NK-92 (cell line): ENCODE data around the gene GAS6.

ENCODE experiments used
- DNase-seq: peaks from one replicate; lab custom pipeline; 2025; ENCODE audit not compliant: unreplicated experiment; lab: John Stamatoyannopoulos, UW

Gene GAS6

DNA sequence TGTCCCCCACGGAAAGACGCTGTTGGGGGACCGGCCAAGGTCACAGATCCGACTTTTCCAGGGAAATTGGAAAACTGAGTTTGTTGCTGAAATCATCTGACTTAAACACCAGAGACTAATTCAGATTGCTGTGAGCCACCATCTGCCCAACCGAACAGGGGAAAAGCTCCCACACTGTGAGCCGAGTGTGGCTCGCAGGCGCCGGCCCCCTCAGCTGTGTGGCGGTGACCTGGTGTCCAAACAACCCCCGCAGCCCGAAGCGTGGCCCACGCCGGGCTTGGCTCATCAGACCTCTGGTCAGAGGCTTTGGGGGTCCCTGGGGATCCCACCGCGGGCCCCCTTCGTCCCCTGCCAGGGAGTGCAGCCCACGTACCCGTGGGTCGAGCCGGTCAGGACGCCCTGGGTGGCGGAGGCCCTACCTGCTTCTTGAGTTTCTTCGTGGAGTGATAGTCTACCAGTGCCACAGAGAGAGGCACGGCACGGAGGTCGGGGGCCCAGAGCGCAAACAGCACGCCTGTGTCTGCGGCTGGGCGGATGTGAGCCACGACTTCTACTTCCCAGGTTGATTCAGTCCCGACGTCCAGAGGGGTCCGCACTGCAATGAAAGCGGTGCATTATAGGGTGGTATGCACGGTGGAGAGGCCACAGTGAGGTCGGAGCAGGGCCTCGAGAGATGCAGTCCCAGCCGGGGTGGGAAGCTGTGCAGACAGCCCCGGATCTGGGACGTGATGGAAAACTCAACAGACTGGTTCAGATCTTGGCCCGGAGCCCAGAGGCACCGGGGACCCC is 40.7 kb downstream of the GAS6 start:
- no peak for DNase-seq

- no peak for DNase-seq
Observed at GRCh38 chr13:113822266-113822665, 41.6 kb downstream of the GAS6 start.

GRCh38 chr13:113821847-113822246 is 42.0 kb downstream of the GAS6 start:
- no peak for DNase-seq

GRCh38 chr13:113820813-113821651 is 42.8 kb downstream of the GAS6 start:
- DNase-seq = no peak

GRCh38 chr13:113819731-113820715 is 43.9 kb downstream of the GAS6 start:
- DNase-seq = no peak

DNA sequence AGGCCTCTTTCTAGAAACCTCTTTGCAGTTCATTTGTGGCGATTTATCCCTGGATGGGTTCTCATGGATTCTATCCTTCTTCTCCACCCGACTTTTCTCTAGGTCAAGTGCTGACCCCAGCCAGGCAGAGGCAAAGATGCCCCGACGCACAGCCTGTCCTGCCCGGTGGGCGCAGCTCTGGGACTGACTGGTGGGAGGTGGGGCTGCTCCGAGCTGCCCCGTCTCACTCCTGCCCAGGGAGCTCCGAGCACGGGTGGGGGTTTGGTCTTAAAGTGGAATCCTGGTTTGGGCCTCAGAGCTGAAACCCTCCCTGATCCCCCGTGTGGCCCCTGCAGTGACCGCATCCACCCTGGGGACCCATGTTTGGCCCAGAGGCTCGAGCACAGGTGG is 44.5 kb downstream of the GAS6 start:
- no peak for DNase-seq

GRCh38 chr13:113818700-113819295 is 45.1 kb downstream of the GAS6 start:
- no peak for DNase-seq

DNA sequence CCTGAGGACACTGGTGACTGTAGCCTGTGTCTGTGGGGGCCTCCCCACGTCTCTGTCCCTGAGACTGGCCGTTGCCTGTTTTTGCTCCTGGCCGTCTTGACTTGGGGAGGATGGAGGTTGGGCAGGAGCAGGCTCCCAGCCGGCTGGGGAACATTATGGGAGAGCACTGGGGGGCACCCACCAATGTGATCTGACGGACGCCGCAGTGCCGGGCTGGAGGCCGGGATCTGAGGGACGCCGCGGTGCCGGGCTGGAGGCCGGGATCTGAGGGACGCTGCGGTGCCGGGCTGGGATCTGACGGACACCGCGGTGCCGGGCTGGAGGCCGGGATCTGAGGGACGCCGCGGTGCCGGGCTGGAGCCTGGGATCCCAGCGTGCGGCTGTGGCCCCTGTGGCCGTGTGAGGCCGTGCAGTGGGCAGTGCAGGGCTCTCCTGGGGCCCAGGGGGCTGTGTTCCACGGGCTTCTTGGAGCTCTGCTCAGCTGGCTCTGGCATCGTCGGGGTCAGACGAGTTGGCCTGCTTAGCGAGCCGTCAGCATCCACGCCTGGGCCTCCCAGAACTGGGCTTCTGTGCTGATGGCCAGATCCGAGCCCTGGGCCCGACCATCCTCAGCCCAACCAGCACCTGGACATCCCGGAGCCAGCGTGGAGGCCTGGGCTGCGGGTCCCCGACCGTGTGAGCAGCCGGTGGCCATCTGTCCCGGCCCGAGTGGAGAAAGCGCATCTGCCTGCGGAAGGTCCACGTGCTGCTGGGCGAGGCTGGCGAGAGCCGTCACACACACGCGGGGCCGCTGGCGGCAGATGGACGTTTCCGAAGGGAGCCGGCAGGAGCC is 45.8 kb downstream of the GAS6 start:
- DNase-seq = no peak

GRCh38 chr13:113816946-113817859 is 46.7 kb downstream of the GAS6 start:
- DNase-seq = peak; percentile 20

DNA sequence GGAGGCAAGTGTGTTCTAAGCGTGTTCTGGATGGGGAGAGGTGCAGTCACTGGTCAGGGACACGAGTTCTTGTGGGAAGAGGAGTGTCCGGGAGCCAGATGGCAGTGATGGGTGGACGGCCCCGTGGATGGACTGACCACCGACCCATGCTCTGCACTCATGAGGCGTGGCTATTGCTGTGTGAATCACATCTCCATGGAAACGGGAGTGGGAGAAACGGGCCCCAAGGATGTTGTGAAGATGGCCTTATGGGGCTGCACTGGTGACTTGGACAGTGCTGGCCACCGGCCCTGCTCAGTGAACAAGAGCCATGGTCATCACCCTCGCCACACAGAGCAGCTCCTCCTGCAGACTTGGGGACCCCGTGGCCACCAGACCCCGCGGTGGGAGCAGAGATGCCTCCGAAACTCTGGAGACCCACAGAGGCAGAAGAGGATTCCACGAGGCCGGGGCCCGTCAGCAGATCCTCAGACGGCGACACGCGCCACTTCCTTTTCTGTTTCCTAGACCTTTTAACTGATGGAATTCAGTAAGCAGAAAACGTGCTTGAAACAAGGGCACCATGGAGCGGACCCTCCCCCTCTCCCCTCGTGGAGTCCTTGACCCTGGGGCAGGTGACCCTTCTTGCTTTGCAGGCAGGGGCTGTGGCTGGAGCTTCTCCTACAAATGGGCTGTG is 47.5 kb downstream of the GAS6 start:
- no peak for DNase-seq

GRCh38 chr13:113815151-113816058 is 48.5 kb downstream of the GAS6 start:
- no peak for DNase-seq

DNA sequence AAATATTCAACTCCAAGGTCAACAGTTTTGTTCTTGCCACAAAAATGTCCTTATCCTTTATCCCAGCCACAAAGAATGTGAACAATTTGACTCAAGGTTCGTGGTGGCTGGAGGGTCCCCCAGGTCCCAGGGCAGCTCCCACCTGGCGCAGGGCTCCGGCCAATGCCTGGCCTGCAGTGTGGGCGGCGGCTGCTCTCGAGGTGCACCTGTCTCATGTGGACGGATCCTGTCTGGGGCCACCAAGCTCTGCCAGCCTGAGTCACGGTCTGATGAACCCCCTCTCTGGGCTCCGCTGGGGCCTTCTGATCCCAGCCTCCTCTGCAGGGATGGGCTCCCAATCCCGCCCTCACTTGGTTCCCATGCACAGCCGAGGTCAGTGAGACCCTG is 49.4 kb downstream of the GAS6 start:
- DNase-seq = no peak

DNA sequence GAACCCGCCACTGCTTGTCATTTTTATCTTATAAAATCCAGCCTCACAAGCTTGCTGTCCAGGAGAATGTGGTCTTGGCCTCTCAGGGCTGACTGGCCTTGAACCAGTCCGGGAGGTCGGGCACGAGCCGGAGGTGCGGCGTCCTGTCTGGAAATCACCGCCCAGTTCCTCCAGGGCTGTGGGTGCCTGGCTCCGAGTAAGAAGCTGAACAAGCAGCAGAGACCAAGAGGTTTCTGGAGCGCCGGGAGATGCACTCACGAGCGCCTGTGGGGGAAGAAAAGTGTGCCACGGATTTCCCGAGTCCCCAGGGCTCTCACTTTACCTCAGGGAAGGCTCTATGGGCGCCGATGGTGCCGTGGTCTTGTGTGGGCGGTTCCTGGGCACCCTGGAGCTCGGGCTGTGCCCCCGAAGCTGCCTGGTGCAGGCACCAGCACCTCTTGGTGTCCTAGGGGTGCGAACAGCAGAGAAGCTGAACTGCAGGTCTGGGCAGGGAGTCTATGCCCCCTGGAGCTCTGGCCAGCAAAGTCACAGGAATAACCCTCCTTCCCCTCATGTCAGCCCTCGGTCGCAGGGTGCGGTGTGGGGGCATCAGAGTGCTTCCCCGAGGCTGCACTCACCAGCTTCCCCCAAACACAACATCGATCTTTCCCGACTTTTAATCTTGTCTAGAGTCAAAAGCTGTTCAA is 50.0 kb downstream of the GAS6 start:
- no peak for DNase-seq

DNA sequence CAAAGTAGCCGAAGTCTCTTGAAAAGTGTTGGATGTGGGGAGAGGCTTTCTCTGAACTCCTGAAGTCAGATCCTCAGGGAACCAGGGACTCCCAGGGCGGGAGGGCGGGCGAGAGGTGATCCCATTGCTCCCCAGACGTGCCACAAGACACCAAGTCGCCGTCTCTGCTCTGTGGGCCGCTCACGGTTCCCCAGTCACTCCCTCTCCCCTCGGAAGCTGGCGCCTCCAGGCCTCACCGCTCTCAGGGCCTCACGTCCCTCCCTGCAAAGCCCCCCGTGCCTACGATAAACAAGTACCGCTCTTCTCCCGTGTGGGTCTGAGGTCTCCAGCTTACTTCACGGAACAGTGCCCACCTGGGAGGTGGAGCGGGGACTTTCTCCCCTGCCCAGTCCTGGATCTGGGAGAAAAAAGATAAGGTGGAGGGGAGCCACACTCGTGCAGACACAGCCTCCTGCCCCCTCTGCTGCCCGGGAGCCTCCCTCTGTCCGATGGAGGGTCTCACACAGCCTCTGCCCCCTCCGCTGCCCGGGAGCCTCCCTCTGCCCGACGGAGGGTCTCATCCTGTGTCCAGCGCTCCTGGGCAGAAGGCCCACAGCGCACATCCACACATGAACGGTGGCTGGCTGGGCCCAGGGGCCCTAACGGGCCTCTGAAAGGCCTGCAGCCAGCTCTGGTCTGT is 50.7 kb downstream of the GAS6 start:
- DNase-seq = no peak

- no peak for DNase-seq
Observed at GRCh38 chr13:113812178-113813040, 51.5 kb downstream of the GAS6 start.
